Epithelial cell of esophagus (primary cell): ENCODE measurements around the gene VAT1L.

Experiments used
- DNase-seq: peaks from one replicate; pipeline ENCODE4 v3.0.0; 2010; ENCODE audit warnings: low read depth
- H3K4me3 ChIP-seq: 2 replicates; pipeline ENCODE4 v1.5.1; 2011; ENCODE audit warnings: mild to moderate bottlenecking, low read length, control low read depth
- CTCF ChIP-seq: IDR thresholded peaks from 2 replicates; pipeline ENCODE4 v1.5.1; 2011; ENCODE audit warnings: low read depth, mild to moderate bottlenecking, low read length, control low read depth, inconsistent platforms; ENCODE audit not compliant: insufficient read depth; ENCODE audit errors: missing control alignments

Gene VAT1L

GRCh38 chr16:77788181-77789084 is at the start of gene VAT1L:
Gene VAT1L, plus strand, starts transcription at chr16:77788564. Its CDS starts 119 bp downstream, at chr16:77788683.
- no peak for TF ChIP-seq CTCF
- peak within 1 kb of the TSS; percentile 21 for H3K4me3 ChIP-seq
- DNase-seq: peak; percentile 49

GRCh38 chr16:77738706-77739558 is 49.4 kb upstream of the VAT1L start:
- no peak for TF ChIP-seq CTCF

GRCh38 chr16:77739559-77739892 is 48.8 kb upstream of the VAT1L start:
- DNase-seq: peak; percentile 55
- no peak for TF ChIP-seq CTCF
- no peak overlapping the region for H3K4me3 ChIP-seq

More at GRCh38 chr16:77738706-77739558, 49.4 kb upstream of the VAT1L start:
- peak; percentile 87 for DNase-seq
- H3K4me3 ChIP-seq: no peak overlapping the region

- no peak for DNase-seq
- no peak for TF ChIP-seq CTCF
- no peak overlapping the region for H3K4me3 ChIP-seq
Observed at GRCh38 chr16:77744141-77744540, 44.2 kb upstream of the VAT1L start.

GRCh38 chr16:77745972-77746371 is 42.4 kb upstream of the VAT1L start:
- no peak overlapping the region for H3K4me3 ChIP-seq
- no peak for TF ChIP-seq CTCF
- DNase-seq: no peak

GRCh38 chr16:77748421-77749005 is 39.9 kb upstream of the VAT1L start:
- no peak for DNase-seq
- H3K4me3 ChIP-seq: no peak overlapping the region
- no peak for TF ChIP-seq CTCF
